ENCODE results near the gene MBOAT1. TPM values are rescaled to one million over a fixed set of nuclear protein-coding genes. Genes with fewer than 3 reads are reported as not detected.

Gene MBOAT1
- total RNA-seq, 1 donor from 2014 or later = 8.5 TPM

GRCh38 chr6:20058121-20058905 is 154.0 kb downstream of the MBOAT1 start:
- intact Hi-C loops (cut with DNase I) = no loop called here
- Histone ChIP-seq H3K4me3 (no peak overlapping the region), H3K36me3 (no peaks in the 10 kb centered on the region), H3K27ac (no peak overlapping the region), H3K27me3 (no peaks in the 10 kb centered on the region), H3K4me1 (no peaks in the 10 kb centered on the region), H3K9me3 (no peaks in the 10 kb centered on the region)
- TF ChIP-seq, protein P1, sequence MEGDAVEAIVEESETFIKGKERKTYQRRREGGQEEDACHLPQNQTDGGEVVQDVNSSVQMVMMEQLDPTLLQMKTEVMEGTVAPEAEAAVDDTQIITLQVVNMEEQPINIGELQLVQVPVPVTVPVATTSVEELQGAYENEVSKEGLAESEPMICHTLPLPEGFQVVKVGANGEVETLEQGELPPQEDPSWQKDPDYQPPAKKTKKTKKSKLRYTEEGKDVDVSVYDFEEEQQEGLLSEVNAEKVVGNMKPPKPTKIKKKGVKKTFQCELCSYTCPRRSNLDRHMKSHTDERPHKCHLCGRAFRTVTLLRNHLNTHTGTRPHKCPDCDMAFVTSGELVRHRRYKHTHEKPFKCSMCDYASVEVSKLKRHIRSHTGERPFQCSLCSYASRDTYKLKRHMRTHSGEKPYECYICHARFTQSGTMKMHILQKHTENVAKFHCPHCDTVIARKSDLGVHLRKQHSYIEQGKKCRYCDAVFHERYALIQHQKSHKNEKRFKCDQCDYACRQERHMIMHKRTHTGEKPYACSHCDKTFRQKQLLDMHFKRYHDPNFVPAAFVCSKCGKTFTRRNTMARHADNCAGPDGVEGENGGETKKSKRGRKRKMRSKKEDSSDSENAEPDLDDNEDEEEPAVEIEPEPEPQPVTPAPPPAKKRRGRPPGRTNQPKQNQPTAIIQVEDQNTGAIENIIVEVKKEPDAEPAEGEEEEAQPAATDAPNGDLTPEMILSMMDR (IDR thresholded peaks at IDR 0.05) = no peak
- no peak for DNase-seq
- ATAC-seq = no peak

- intact Hi-C loops (cut with DNase I) = no loop called here
- H3K36me3 ChIP-seq = no peaks in the 10 kb centered on the region
Measured at GRCh38 chr6:20056350-20056992, 155.8 kb downstream of the MBOAT1 start.

GRCh38 chr6:20055916-20056315 is 156.4 kb downstream of the MBOAT1 start:
- Histone ChIP-seq H3K27ac (no peak overlapping the region), H3K9me3 (no peaks in the 10 kb centered on the region), H3K4me1 (no peaks in the 10 kb centered on the region), H3K4me3 (no peak overlapping the region), H3K27me3 (no peaks in the 10 kb centered on the region), H3K36me3 (no peaks in the 10 kb centered on the region)
- DNase-seq = no peak
- ATAC-seq = no peak
- intact Hi-C loops (cut with DNase I) = no loop called here
- TF ChIP-seq, protein P1 (IDR thresholded peaks at IDR 0.05) = no peak

More at GRCh38 chr6:20056350-20056992, 155.8 kb downstream of the MBOAT1 start:
- Histone ChIP-seq H3K4me1 (no peaks in the 10 kb centered on the region), H3K4me3 (no peak overlapping the region), H3K27ac (no peak overlapping the region), H3K27me3 (no peaks in the 10 kb centered on the region), H3K9me3 (no peaks in the 10 kb centered on the region)
- DNase-seq = no peak
- peak; percentile 36 for ATAC-seq
- TF ChIP-seq, protein P1 (IDR thresholded peaks at IDR 0.05) = peak; percentile 53

Other genes starting within 250 kb of the MBOAT1 start
- gene E2F3, start 189.4 kb upstream of the MBOAT1 start, total RNA-seq = 7.8 TPM